DMS153 treated with DMSO at 0.1 percent for 48 hours (cell line): Measurements from ENCODE around the gene ACOT12.

Experiments used
- DNase-seq: peaks from one replicate; lab custom pipeline; 2025; ENCODE audit not compliant: unreplicated experiment; lab: John Stamatoyannopoulos, UW

Gene ACOT12

GRCh38 chr5:81401266-81401665 lies 7.3 kb upstream of the ACOT12 start:
- DNase-seq = no peak

- DNase-seq = no peak
Measured at GRCh38 chr5:81400375-81400774, 6.4 kb upstream of the ACOT12 start.

GRCh38 chr5:81398741-81399140 lies 4.8 kb upstream of the ACOT12 start:
- no peak for DNase-seq

- no peak for DNase-seq
Measured at GRCh38 chr5:81397176-81397575, 3.2 kb upstream of the ACOT12 start.

- no peak for DNase-seq
Measured at GRCh38 chr5:81395262-81395661, 1.3 kb upstream of the ACOT12 start.

GRCh38 chr5:81393430-81393782 lies 528 bp downstream of the ACOT12 start:
- no peak for DNase-seq

- DNase-seq = no peak
Measured at GRCh38 chr5:81389025-81389424, 4.9 kb downstream of the ACOT12 start.

GRCh38 chr5:81388169-81388568 lies 5.8 kb downstream of the ACOT12 start:
- no peak for DNase-seq

- DNase-seq = no peak
Measured at GRCh38 chr5:81383867-81384266, 10.1 kb downstream of the ACOT12 start.

GRCh38 chr5:81371354-81371876 lies 22.5 kb downstream of the ACOT12 start:
- DNase-seq = no peak

- no peak for DNase-seq
Measured at GRCh38 chr5:81370912-81371311, 23.0 kb downstream of the ACOT12 start.

- DNase-seq = no peak
Measured at GRCh38 chr5:81365541-81365940, 28.4 kb downstream of the ACOT12 start.

GRCh38 chr5:81363093-81363871 lies 30.7 kb downstream of the ACOT12 start:
- DNase-seq = no peak

- DNase-seq = no peak
Measured at GRCh38 chr5:81361600-81361999, 32.3 kb downstream of the ACOT12 start.

GRCh38 chr5:81360640-81361039 lies 33.3 kb downstream of the ACOT12 start:
- DNase-seq = no peak

GRCh38 chr5:81359881-81360280 lies 34.1 kb downstream of the ACOT12 start:
- DNase-seq = no peak

- DNase-seq = no peak
Measured at GRCh38 chr5:81359108-81359507, 34.8 kb downstream of the ACOT12 start.

- no peak for DNase-seq
Measured at GRCh38 chr5:81355291-81356251, 38.4 kb downstream of the ACOT12 start.

- DNase-seq = no peak
Measured at GRCh38 chr5:81354093-81354492, 39.8 kb downstream of the ACOT12 start.

GRCh38 chr5:81353189-81353588 lies 40.7 kb downstream of the ACOT12 start:
- DNase-seq = no peak

GRCh38 chr5:81350507-81350906 lies 43.4 kb downstream of the ACOT12 start:
- no peak for DNase-seq

- DNase-seq = no peak
Measured at GRCh38 chr5:81349161-81349560, 44.8 kb downstream of the ACOT12 start.
